ENCODE data around the gene ACTL10. TPM values are rescaled to one million over a fixed set of nuclear protein-coding genes. Genes with fewer than 3 reads are reported as not detected.

The ACTL10 gene
- total and polyA plus RNA-seq, 2 of the 4 experiments (the other 2 are of a cell fraction): 0.18 to 0.43 TPM

- TF ChIP-seq USF2 (IDR thresholded peaks at IDR 0.05; ENCODE audit: low read depth, low read length): no peak
- no peak for TF ChIP-seq POLR2A (IDR thresholded peaks at IDR 0.05; ENCODE audit: low read depth, low read length)
- TF ChIP-seq MAFK (IDR thresholded peaks at IDR 0.05; ENCODE audit: low read depth, low read length): no peak
- TF ChIP-seq SMC3 (IDR thresholded peaks at IDR 0.05; ENCODE audit: low read depth, low read length): no peak
- TF ChIP-seq RFX5 (IDR thresholded peaks at IDR 0.05; ENCODE audit: low read depth, low read length): no peak
- TF ChIP-seq FOS (IDR thresholded peaks at IDR 0.05; ENCODE audit: low read depth, low read length): no peak
Observed at GRCh38 chr20:33651562-33652048, 15.1 kb upstream of the ACTL10 start (continued).
